Measurements from ENCODE around the gene MBLAC1. TPM values are rescaled to one million over a fixed set of nuclear protein-coding genes. Genes with fewer than 3 reads are reported as not detected.
"Not testable (repeated sequence)": the region's sequence is repeated elsewhere in the genome, so short reads cannot be mapped to it uniquely, and the experiment has no call there.

MBLAC1 gene
- total RNA-seq, 1 experiment from 2014 or later, result 3.2 TPM

DNA sequence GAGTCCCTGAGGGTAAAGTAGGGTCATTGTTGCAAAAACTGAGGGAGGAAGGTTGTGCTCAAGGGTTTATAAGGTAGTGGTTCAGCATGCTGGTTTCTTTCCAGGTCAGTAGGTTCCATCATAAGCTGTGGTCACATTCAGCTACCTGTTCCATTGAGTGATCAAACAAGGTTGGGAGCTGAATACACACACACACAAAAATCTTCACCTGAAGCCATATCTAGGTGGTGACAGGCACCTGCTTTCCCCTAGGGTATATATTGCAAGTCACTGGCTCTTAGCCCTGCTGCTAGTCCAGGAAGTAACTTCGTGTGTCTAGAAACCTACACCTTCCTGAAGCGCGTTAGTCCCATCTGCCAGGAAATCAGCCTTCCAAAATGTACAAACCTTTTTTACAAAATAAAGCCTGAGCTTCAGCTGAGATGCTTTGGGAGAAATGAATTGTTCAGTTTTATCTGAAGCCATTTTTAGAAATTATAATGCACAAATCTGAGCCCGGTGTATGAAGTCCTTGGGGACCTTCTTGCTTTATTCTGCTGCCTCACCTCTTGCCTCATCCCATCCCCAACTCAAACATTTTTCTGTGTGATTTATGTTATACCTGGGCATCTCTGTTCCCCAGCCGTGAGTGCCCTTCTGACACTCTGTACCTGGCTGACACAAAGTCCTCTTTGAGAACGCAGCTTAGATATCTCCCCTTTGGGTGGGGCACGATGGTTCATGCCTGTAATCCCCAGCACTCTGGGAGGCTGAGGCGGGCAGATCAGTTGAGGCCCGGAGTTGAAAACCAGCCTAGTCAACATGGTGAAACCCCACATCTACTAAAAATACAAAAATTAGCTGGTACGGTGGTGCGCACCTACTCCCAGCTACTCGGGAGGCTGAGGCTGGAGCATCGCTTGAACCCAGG lies 11.3 kb downstream of the MBLAC1 start:
- Mint-ChIP-seq H3K9me3 (ENCODE audit: unreplicated experiment) (no peaks in the 10 kb centered on the region), H3K4me1 (ENCODE audit: low read depth, unreplicated experiment) (peaks cover under 1% of the 10 kb centered on the region), H3K27ac (ENCODE audit: unreplicated experiment) (no peak overlapping the region), H3K27me3 (ENCODE audit: insufficient read depth, unreplicated experiment) (no peaks in the 10 kb centered on the region), H3K4me3 (ENCODE audit: unreplicated experiment) (no peak overlapping the region), H3K36me3 (ENCODE audit: insufficient read depth, unreplicated experiment) (no peaks in the 10 kb centered on the region)
- intact Hi-C loops (cut with micrococcal nuclease; ENCODE audit: unreplicated experiment), result no loop called here
- DNase-seq, result no peak
- POLR2A ChIA-PET, result interaction anchor here (0.6 to 1.2 kb wide), 3 partner anchors 11 to 749 kb away, joined by 3 to 5 read pairs (median 3); partner anchors contain the start of gene LAMTOR4
- Histone ChIP-seq H3K36me3 (ENCODE audit: control insufficient read depth, insufficient read depth, low read length) (no peaks in the 10 kb centered on the region), H3K4me1 (0 out of 2 replicates have a peak, but pooled peaks cover 7% of the 10 kb centered on the region), H3K27me3 (replicated peaks; ENCODE audit: control insufficient read depth, insufficient read depth, low read length) (no peaks in the 10 kb centered on the region), H3K9me3 (no peaks in the 10 kb centered on the region), H3K4me3 (ENCODE audit: low read depth, low read length) (no peak overlapping the region)
- no peak for TF ChIP-seq CTCF (IDR thresholded peaks at IDR 0.05; ENCODE audit: insufficient read depth in 1 of 2, low read depth in 1 of 2, low read length in 1 of 2, severe bottlenecking in 1 of 2, unreplicated experiment in 1 of 2)
- BruUV-seq (replicated peaks), result no TSS peak
- CTCF ChIA-PET, result interaction anchor here (0.7 to 0.8 kb wide), 2 partner anchors 11 to 52 kb away, joined by 3 read pairs; partner anchors contain the start of gene LAMTOR4

- Histone ChIP-seq H3K9me3 (no peaks in the 10 kb centered on the region), H3K36me3 (ENCODE audit: control insufficient read depth, insufficient read depth, low read length) (no peaks in the 10 kb centered on the region), H3K4me1 (peaks cover 7% of the 10 kb centered on the region; the same call in 1 of the 2 replicates), H3K27me3 (replicated peaks; ENCODE audit: control insufficient read depth, insufficient read depth, low read length) (no peaks in the 10 kb centered on the region), H3K4me3 (ENCODE audit: low read depth, low read length) (no peak overlapping the region)
- CTCF ChIA-PET, result no interaction called here
- DNase-seq, result no peak
- H3K36me3 Mint-ChIP-seq (ENCODE audit: insufficient read depth, unreplicated experiment), result no peaks in the 10 kb centered on the region
- POLR2A ChIA-PET, result no interaction called here
- no peaks in the 10 kb centered on the region for H3K9me3 Mint-ChIP-seq (ENCODE audit: unreplicated experiment)
- intact Hi-C loops (cut with micrococcal nuclease; ENCODE audit: unreplicated experiment), result no loop called here
- BruUV-seq (replicated peaks), result no TSS peak
- no peak overlapping the region for H3K27ac Mint-ChIP-seq (ENCODE audit: unreplicated experiment)
- no peaks in the 10 kb centered on the region for H3K27me3 Mint-ChIP-seq (ENCODE audit: insufficient read depth, unreplicated experiment)
- TF ChIP-seq CTCF (IDR thresholded peaks at IDR 0.05; ENCODE audit: insufficient read depth in 1 of 2, low read depth in 1 of 2, low read length in 1 of 2, severe bottlenecking in 1 of 2, unreplicated experiment in 1 of 2), result no peak
- H3K4me3 Mint-ChIP-seq (ENCODE audit: unreplicated experiment), result no peak overlapping the region
- no peaks in the 10 kb centered on the region for H3K4me1 Mint-ChIP-seq (ENCODE audit: low read depth, unreplicated experiment)
Measured at GRCh38 chr7:100141555-100141949, 14.8 kb downstream of the MBLAC1 start.

- POLR2A ChIA-PET, result no interaction called here
- intact Hi-C loops (cut with micrococcal nuclease; ENCODE audit: unreplicated experiment), result no loop called here
- no peaks in the 10 kb centered on the region for H3K27me3 Mint-ChIP-seq (ENCODE audit: insufficient read depth, unreplicated experiment)
Measured at GRCh38 chr7:100142461-100142860, 15.7 kb downstream of the MBLAC1 start.

GRCh38 chr7:100146350-100146749 lies 19.6 kb downstream of the MBLAC1 start:
- POLR2A ChIA-PET; H3K27me3 Mint-ChIP-seq (ENCODE audit: insufficient read depth, unreplicated experiment); H3K36me3 ChIP-seq (ENCODE audit: control insufficient read depth, insufficient read depth, low read length); H3K27ac Mint-ChIP-seq (ENCODE audit: unreplicated experiment); H3K4me3 ChIP-seq (ENCODE audit: low read depth, low read length); H3K27me3 ChIP-seq (replicated peaks; ENCODE audit: control insufficient read depth, insufficient read depth, low read length); intact Hi-C loops (cut with micrococcal nuclease; ENCODE audit: unreplicated experiment); H3K9me3 ChIP-seq; BruUV-seq (replicated peaks); H3K4me1 Mint-ChIP-seq (ENCODE audit: low read depth, unreplicated experiment); H3K4me3 Mint-ChIP-seq (ENCODE audit: unreplicated experiment); DNase-seq; H3K4me1 ChIP-seq; H3K9me3 Mint-ChIP-seq (ENCODE audit: unreplicated experiment): not testable (repeated sequence)
- CTCF ChIA-PET, result interaction anchor here (0.7 kb wide), 1 partner anchor 184 kb away, joined by 4 read pairs; no protein-coding TSS in a partner anchor
- H3K36me3 Mint-ChIP-seq (ENCODE audit: insufficient read depth, unreplicated experiment), result peaks cover 25% of the 10 kb centered on the region

More at GRCh38 chr7:100142461-100142860, 15.7 kb downstream of the MBLAC1 start:
- TF ChIP-seq CTCF (IDR thresholded peaks at IDR 0.05; ENCODE audit: insufficient read depth in 1 of 2, low read depth in 1 of 2, low read length in 1 of 2, severe bottlenecking in 1 of 2, unreplicated experiment in 1 of 2), result no peak
- Mint-ChIP-seq H3K27ac (ENCODE audit: unreplicated experiment) (no peak overlapping the region), H3K9me3 (ENCODE audit: unreplicated experiment) (no peaks in the 10 kb centered on the region), H3K36me3 (ENCODE audit: insufficient read depth, unreplicated experiment) (no peaks in the 10 kb centered on the region), H3K4me3 (ENCODE audit: unreplicated experiment) (no peak overlapping the region), H3K4me1 (ENCODE audit: low read depth, unreplicated experiment) (no peaks in the 10 kb centered on the region)
- H3K36me3 ChIP-seq (ENCODE audit: control insufficient read depth, insufficient read depth, low read length), result no peaks in the 10 kb centered on the region
- no peaks in the 10 kb centered on the region for H3K9me3 ChIP-seq
- no peaks in the 10 kb centered on the region for H3K27me3 ChIP-seq (replicated peaks; ENCODE audit: control insufficient read depth, insufficient read depth, low read length)
- BruUV-seq (replicated peaks), result no TSS peak
- no peak for DNase-seq
- CTCF ChIA-PET, result interaction anchor here (0.6 kb wide), 1 partner anchor 154 kb away, joined by 3 read pairs; no protein-coding TSS in a partner anchor
- H3K4me3 ChIP-seq (ENCODE audit: low read depth, low read length), result no peak overlapping the region
- peaks cover 7% of the 10 kb centered on the region; the same call in 1 of the 2 replicates for H3K4me1 ChIP-seq
